IMR-90 (cell line): ENCODE measurements around the gene POLR3K.

ENCODE experiments used
- BHLHE40 ChIP-seq: fragments of 150-350 bp; IDR thresholded peaks from 2 replicates; pipeline ENCODE4 v1.6.1; 2016; ENCODE audit warnings: mild to moderate bottlenecking, low read depth, low read length
- CEBPB ChIP-seq: IDR thresholded peaks from 2 replicates; pipeline ENCODE4 v1.6.1; 2012; ENCODE audit warnings: low read depth, low read length, improper control_type of control experiment
- FOS ChIP-seq: fragments of 150-350 bp; IDR thresholded peaks from 2 replicates; pipeline ENCODE4 v1.6.1; 2016; ENCODE audit warnings: low read depth, low read length
- MAFK ChIP-seq: IDR thresholded peaks from 2 replicates; pipeline ENCODE4 v1.6.1; 2012; ENCODE audit warnings: low read depth, low read length, improper control_type of control experiment
- MAZ ChIP-seq: IDR thresholded peaks from 2 replicates; pipeline ENCODE4 v1.6.1; 2012; ENCODE audit warnings: low read depth, mild to moderate bottlenecking, low read length, improper control_type of control experiment, moderate library complexity, borderline replicate concordance
- POLR2A ChIP-seq: IDR thresholded peaks from 2 replicates; pipeline ENCODE4 v1.6.1; 2012; ENCODE audit warnings: mild to moderate bottlenecking, low read depth, low read length
- RAD21 ChIP-seq: IDR thresholded peaks from 2 replicates; pipeline ENCODE4 v1.6.1; 2012; ENCODE audit warnings: low read length, improper control_type of control experiment
- RCOR1 ChIP-seq: IDR thresholded peaks from 2 replicates; pipeline ENCODE4 v1.6.1; 2012; ENCODE audit warnings: mild to moderate bottlenecking, low read length, improper control_type of control experiment; ENCODE audit not compliant: insufficient replicate concordance
- RFX5 ChIP-seq: IDR thresholded peaks from 2 replicates; pipeline ENCODE4 v1.8.0; 2012; ENCODE audit warnings: low read depth, mild to moderate bottlenecking, low read length, moderate library complexity
- SMC3 ChIP-seq: fragments of 150-350 bp; IDR thresholded peaks from 2 replicates; pipeline ENCODE4 v1.6.1; 2016; ENCODE audit warnings: low read depth, mild to moderate bottlenecking, antibody characterized with exemption, low read length, moderate library complexity
- TF ChIP-seq, protein P1 (sequence below): fragments of 150-350 bp; IDR thresholded peaks from 2 replicates; pipeline ENCODE4 v1.6.1; 2017; ENCODE audit warnings: mild to moderate bottlenecking, antibody characterized with exemption, low read length, low read depth
- TF ChIP-seq, protein P2 (sequence below): fragments of 150-350 bp; IDR thresholded peaks from 2 replicates; pipeline ENCODE4 v1.6.1; 2016; ENCODE audit warnings: low read depth, mild to moderate bottlenecking, low read length, moderate library complexity, borderline replicate concordance
- TF ChIP-seq, protein P3 (sequence below): conservative IDR thresholded peaks from 2 replicates; pipeline ENCODE4 v1.5.1; 2012; ENCODE audit warnings: mild to moderate bottlenecking, low read depth, low read length, improper control_type of control experiment

DNA sequence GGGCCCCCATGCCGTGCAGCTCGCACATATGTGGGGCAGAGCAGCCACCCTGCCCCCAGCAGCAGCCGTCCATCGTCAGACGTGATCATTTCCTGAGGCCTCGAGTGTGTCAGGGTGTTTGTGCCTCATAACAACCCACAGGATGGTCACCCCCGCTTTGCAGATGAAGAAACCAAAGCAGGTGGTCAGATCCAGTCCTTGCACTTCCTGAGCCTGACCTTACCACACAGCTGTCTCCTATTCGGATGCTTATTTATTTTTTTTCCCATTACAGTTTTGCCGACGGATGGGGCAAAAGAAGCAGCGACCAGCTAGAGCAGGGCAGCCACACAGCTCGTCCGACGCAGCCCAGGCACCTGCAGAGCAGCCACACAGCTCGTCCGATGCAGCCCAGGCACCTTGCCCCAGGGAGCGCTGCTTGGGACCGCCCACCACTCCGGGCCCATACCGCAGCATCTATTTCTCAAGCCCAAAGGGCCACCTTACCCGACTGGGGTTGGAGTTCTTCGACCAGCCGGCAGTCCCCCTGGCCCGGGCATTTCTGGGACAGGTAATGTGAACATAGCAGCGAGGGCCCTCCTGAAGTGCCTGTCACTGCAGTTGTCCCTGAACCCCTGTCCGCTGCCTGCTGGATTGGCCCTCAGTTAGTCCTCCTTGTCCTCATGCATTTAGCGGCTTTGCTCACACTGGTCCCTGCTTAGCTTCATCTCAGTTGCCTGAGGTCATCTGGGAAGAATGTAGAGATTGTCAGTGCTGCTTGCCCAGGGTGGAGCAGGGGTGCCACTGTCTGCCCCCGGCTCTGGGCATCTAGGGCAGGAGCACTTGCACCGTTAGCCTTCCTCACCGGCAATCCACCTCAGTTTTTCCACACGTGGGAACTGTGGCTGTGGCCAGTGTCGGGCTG is 26.0 kb upstream of the POLR3K start:
- no peak for TF ChIP-seq POLR2A
- TF ChIP-seq, protein P1, sequence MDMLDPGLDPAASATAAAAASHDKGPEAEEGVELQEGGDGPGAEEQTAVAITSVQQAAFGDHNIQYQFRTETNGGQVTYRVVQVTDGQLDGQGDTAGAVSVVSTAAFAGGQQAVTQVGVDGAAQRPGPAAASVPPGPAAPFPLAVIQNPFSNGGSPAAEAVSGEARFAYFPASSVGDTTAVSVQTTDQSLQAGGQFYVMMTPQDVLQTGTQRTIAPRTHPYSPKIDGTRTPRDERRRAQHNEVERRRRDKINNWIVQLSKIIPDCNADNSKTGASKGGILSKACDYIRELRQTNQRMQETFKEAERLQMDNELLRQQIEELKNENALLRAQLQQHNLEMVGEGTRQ, result no peak
- TF ChIP-seq, protein P2, sequence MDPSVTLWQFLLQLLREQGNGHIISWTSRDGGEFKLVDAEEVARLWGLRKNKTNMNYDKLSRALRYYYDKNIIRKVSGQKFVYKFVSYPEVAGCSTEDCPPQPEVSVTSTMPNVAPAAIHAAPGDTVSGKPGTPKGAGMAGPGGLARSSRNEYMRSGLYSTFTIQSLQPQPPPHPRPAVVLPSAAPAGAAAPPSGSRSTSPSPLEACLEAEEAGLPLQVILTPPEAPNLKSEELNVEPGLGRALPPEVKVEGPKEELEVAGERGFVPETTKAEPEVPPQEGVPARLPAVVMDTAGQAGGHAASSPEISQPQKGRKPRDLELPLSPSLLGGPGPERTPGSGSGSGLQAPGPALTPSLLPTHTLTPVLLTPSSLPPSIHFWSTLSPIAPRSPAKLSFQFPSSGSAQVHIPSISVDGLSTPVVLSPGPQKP, result no peak
- TF ChIP-seq, protein P3, sequence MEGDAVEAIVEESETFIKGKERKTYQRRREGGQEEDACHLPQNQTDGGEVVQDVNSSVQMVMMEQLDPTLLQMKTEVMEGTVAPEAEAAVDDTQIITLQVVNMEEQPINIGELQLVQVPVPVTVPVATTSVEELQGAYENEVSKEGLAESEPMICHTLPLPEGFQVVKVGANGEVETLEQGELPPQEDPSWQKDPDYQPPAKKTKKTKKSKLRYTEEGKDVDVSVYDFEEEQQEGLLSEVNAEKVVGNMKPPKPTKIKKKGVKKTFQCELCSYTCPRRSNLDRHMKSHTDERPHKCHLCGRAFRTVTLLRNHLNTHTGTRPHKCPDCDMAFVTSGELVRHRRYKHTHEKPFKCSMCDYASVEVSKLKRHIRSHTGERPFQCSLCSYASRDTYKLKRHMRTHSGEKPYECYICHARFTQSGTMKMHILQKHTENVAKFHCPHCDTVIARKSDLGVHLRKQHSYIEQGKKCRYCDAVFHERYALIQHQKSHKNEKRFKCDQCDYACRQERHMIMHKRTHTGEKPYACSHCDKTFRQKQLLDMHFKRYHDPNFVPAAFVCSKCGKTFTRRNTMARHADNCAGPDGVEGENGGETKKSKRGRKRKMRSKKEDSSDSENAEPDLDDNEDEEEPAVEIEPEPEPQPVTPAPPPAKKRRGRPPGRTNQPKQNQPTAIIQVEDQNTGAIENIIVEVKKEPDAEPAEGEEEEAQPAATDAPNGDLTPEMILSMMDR, result no peak
- TF ChIP-seq RFX5, result no peak
- TF ChIP-seq RAD21, result no peak
- TF ChIP-seq BHLHE40, result no peak
- peak; percentile 33 for TF ChIP-seq RCOR1
- no peak for TF ChIP-seq SMC3
- TF ChIP-seq FOS, result no peak
- TF ChIP-seq MAFK, result no peak
- peak; percentile 67 for TF ChIP-seq CEBPB
- TF ChIP-seq MAZ, result no peak
